SK-N-MC (cell line): ENCODE data around the gene TUBA4A.

Experiments used
- EZH2 ChIP-seq: fragments of 200-600 bp; sonication (generic); IDR thresholded peaks from one replicate; pipeline ENCODE4 v1.6.1; 2017; ENCODE audit warnings: antibody characterized with exemption
- POLR2AphosphoS5 ChIP-seq: IDR thresholded peaks from 2 replicates; pipeline ENCODE4 v1.6.1; 2012; ENCODE audit warnings: mild to moderate bottlenecking, low read depth, low read length, borderline replicate concordance

DNA sequence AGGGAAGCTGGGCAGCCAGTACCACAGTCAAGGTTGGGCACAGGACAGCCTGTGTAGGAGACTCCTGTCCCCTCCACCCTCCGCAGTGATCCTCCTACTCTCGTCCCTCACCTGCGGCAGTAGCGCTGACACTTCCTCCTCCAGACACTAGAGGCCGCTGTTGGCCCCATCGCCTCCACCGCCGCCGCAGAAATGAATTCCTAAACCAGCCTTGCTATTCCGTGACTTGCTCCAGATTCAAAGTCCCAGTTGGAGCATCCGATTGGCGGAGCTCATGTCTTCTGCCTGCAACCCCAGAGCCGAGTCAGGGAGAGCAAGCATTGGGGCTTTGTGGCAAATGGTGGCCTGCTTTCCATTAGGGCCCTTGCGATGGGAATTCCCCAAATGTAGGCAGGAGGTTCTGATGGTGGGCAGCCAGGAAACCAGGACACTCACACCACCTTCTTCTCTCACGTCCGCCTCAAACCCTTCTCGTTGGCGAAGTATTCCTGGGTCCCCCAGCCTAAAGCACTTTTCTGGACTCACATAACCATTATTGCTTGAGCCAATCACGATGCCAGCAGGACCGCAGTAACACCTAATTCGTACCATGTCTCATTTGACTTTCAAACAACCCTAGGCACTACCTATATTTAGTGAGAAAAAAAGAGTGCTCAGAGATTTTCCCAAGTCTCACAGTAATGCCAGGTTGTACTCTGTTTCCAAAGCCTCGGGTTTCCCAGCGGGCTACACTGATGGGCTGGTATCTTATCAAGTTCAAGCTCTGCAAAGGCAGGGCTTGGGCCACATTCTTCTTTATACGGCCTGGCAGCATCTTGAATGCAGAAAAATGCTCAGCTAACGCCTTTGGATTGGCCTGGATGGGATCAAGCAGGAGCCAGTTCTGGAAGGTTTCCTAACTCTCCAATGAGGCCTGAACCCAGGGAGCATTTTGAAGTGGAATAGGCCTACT, 24.3 kb upstream of the TUBA4A start:
- TF ChIP-seq EZH2 (no peak), POLR2AphosphoS5 (no peak)
